ENCODE measurements around the gene NDUFS8.

Gene NDUFS8

DNA sequence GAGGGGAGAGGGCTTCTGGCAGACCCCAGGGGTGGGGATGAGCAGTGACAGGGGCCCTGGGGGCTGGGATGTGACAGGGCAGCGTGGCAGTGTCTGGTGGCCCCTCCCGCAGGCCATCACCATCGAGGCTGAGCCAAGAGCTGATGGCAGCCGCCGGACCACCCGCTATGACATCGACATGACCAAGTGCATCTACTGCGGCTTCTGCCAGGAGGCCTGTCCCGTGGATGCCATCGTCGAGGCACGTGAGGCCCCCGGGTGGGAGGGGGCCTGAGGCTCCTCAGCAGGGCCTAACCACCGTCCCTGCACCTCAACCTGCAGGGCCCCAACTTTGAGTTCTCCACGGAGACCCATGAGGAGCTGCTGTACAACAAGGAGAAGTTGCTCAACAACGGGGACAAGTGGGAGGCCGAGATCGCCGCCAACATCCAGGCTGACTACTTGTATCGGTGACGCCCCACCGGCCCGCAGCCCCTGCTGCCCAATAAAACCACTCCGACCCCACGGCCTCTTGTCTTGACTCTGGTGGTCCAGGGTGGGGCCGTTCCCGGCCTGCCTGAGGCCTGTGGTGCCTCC lies 5.7 kb downstream of the NDUFS8 start:
- DNase-seq (ENCODE audit: low read depth in 2 of 2), result no peak

DNA sequence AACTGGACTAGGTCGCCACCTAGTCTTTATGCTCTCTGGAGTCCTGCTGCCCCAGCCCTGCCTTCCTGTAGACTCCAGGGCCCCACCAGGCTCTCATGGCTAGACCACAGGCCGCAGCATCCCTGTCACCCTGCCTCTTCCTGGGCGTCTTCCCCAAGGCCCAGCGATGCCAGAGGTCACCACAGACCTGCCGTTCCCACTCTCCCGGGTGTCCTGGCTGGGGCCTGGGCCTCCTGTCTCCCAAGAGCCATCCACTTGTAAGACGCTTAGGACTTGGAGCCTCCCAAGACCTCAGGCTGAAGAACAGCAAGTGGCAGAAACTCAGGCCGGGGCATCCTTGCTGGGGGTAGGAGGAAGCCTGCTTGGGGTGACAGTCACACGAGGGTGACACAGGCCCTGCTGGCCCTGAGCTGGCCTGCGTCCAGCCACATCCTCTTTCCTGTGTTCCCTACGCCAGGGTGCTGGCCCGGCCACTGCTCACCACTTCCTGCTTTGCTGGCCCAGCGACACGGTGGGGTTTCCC lies 6.3 kb downstream of the NDUFS8 start:
- DNase-seq (ENCODE audit: low read depth in 2 of 2), result no peak

- no peak for DNase-seq (ENCODE audit: low read depth in 2 of 2)
Observed at GRCh38 chr11:68037411-68038225, 7.1 kb downstream of the NDUFS8 start.

DNA sequence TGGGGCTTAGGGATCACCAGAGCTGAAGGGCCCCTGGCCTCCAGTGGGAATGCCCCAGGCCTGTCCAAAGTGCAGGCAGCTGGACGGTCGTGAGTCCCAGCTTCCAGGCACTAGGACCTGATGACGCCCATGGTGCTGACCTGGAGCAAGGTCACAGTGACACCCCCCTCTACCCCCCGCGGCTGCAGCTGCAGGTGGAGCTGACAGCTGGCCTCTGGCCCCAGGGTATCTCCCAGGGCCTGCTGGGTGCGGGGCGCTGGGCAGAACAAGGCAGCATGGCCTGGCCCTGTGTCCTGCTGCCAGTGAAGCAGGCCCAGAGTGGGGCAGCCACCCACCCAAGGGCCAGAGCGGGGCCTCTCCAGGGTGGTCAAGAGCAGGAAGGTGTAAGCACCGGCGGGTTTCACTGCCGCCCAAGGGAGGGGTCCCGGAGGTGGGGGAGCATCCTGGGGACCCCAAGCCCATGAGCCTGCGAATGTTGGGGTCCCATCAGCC lies 7.8 kb downstream of the NDUFS8 start:
- DNase-seq (ENCODE audit: low read depth in 2 of 2), result no peak

DNA sequence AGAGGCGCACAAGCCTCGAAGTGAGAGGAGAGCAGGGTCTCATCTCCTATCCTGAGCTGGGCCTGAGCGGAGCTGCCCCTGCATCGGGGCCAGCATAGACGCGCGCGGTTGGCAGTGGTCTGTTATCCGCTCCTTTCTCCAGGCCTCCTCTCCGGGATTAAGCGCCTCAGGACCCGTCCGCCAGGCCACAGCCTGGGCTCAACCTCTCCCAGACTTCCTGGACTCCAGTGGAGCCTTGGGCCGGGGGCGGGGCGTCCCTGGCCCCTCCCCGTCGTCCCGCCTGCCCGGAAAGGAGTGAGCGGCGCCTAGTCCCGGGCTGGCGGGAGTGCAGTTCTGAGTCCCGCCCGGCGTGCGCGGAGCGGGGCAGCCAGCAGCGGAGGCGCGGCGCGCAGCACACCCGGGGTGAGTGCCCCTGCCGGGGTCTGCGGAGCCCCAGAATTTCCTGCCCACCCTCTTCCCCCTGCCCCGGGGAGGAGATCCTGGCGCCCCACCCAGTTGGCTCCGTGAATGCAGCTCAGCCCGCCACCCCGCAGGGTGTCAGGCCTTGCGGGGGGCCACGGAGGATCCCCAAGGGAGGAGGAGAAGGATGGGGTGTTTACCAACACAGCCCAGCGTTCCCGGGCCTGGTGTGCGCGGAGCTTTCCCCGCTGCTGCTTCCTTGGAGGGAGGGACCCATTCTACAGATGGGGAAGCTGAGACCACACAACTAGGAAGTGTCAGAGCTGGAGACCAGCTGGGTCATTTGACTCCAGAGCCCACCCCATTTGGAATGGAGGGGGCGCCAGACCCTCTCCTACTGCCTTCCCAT lies 8.4 kb downstream of the NDUFS8 start, which contains the start of gene TCIRG1:
TCIRG1 (plus strand) TSS at position 308 of the 808 bp plus-strand sequence. CDS start 2,247 bp downstream, outside the sequence.
- DNase-seq (ENCODE audit: low read depth in 2 of 2), result no peak

DNA sequence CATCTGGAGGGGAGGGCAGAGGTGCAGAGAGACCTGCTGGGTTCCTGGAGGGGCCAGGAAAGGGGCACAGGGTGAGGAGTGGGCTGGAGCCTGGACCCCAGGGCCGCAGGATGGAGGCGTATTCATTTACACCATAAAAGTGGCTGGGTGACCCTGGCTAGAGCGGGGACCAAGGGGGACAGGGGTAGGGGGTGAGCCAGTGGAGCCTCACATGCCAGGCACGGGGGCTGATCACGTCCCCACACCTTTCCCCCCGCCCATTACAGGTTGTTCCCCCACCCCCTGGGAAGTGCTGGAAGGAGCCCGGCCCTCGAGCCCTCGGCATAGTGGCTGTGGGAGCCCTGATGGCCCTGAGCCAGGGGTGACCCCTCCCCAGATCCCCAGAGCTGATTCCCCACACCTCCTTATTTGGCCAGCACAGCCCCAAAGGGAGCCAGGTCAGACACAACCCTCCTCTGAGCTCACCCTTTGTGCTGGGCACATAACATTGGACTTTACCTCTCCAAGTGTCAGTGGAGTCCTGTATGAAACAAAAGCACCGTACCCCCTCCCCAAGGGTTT lies 9.1 kb downstream of the NDUFS8 start:
- no peak for DNase-seq (ENCODE audit: low read depth in 2 of 2)

DNA sequence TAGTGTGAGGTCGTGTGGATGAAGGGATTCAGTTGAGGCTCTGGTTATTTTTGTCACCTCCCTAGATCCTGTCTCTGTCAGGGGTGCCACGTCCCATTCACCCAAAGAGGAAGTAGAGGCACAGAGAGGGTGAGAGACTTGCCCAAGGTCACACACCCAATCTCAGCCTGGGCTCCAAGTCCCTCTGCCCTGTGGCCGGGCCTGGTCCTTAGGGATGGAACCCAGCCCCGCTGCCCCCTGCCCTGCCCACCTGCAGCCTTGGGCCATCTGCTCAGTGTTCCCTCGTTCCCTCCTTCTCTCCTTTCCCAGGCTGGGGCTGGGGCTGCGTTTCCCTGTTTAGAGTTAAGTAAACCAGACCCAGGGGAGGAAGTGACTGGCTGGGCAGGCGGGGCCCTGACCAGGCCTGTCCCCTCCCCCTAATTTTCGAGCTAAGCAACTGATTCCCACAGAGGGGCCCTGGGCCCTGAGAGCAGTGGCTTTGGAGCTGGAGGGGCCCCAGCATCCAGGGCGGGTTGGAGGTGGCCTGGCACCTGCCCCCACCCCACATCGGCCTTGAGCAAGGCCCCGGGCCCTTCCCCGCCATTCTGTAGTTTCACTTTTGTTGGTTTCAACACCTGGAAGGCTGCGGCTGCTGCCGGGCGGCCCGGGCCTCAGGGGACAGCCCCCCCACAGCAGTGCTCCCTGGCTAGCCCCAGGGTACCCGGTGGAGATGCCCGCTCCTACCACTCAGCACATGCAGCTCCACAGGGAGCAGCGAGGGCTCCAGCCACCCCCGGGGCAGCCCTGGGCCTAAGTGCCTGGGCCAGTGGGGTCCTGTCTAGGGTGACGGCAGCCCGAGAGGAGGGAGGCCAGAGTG lies 9.8 kb downstream of the NDUFS8 start:
- DNase-seq (ENCODE audit: low read depth in 2 of 2), result no peak

- DNase-seq (ENCODE audit: low read depth in 2 of 2), result no peak
Observed at GRCh38 chr11:68040957-68041591, 10.6 kb downstream of the NDUFS8 start.

GRCh38 chr11:68041617-68042218 lies 11.2 kb downstream of the NDUFS8 start:
- no peak for DNase-seq (ENCODE audit: low read depth in 2 of 2)

GRCh38 chr11:68042219-68043028 lies 11.9 kb downstream of the NDUFS8 start:
- DNase-seq (ENCODE audit: low read depth in 2 of 2), result no peak

GRCh38 chr11:68043029-68043348 lies 12.5 kb downstream of the NDUFS8 start:
- no peak for DNase-seq (ENCODE audit: low read depth in 2 of 2)

GRCh38 chr11:68043349-68044144 lies 13.1 kb downstream of the NDUFS8 start:
- no peak for DNase-seq (ENCODE audit: low read depth in 2 of 2)

DNA sequence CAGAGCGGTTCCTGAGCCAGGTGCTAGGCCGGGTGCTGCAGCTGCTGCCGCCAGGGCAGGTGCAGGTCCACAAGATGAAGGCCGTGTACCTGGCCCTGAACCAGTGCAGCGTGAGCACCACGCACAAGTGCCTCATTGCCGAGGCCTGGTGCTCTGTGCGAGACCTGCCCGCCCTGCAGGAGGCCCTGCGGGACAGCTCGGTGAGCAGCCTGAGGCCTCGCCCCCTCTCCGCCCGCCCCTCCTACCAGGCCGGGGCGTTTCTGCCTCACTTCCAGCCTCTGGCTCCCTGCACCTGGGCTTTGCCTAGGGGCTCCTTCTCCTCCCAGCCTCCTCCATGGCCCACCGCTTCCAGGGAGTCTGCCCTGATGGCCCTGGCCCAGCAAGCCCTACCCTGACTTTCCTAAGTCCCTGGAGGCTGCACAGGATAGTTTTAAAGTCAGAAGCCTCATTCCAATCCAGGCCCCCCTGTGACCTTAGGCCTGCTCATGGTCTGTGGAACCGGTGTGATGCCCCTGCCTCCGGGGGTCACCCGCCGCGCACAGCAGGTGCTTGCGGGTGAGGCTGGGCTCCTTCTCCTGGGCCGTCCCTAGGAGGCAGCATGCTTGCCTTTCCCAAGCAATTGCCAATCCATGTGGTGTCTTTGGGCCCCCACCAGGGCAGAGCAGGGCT lies 13.8 kb downstream of the NDUFS8 start:
- no peak for DNase-seq (ENCODE audit: low read depth in 2 of 2)

DNA sequence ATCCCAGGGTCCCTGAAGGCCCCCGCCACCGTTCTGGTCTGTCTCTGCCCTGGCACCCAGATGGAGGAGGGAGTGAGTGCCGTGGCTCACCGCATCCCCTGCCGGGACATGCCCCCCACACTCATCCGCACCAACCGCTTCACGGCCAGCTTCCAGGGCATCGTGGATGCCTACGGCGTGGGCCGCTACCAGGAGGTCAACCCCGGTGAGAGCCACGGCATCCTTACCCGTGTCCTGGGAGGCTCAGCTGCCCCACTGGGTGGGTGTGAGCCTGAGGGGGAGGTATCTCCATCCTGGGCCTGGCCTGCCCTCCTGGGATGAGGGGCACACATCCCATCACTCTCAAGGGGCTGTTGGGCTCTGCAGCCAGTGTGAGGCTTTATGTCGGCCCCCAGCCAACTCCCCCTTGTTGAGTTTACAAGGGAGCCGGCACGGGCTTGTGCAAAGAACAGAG lies 14.4 kb downstream of the NDUFS8 start:
- DNase-seq (ENCODE audit: low read depth in 2 of 2), result no peak

GRCh38 chr11:68047437-68048290 lies 17.2 kb downstream of the NDUFS8 start:
- no peak for DNase-seq (ENCODE audit: low read depth in 2 of 2)

DNA sequence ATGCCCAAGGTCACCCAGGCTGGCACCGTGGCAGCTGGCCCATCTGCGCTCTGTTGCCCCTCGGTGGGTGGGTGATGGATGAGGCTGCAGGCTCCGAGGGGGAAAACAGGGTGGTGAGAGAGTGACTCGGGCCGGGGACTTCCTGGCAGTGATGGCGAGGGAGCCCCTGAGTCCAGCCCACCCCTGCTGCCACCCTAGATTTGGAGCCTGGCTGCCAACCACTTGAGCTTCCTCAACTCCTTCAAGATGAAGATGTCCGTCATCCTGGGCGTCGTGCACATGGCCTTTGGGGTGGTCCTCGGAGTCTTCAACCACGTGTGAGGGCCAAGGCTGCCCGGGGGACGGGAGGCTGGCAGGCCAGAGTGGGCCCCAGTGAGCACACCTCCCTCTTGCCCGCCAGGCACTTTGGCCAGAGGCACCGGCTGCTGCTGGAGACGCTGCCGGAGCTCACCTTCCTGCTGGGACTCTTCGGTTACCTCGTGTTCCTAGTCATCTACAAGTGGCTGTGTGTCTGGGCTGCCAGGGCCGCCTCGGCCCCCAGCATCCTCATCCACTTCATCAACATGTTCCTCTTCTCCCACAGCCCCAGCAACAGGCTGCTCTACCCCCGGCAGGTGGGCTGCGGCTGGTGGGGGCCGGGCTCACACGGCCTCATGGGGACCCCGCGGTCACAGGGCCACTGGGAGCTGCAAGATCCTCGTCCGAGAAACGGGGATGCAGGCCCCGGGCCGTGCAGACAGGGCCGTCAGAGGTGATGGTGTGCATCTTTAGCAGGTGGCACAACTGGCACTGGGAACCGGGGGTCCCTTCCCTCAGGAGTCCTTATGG lies 18.4 kb downstream of the NDUFS8 start:
- DNase-seq (ENCODE audit: low read depth in 2 of 2), result no peak

Measured in stimulated activated CD8-positive, alpha-beta memory T cell treated with anti-CD3 and anti-CD28 coated beads, Interleukin-7, amount 100 ng/mL, for 1 hour (primary cell).